T-helper 1 cell (primary cell): Measurements from ENCODE around the gene ATPAF1.
A peak's percentile ranks its signal among the peaks of the same experiment; 100 is the strongest.

Experiments used
- DNase-seq, 5 donors: peaks; one replicate each; pipeline ENCODE4 v3.0.0-alpha.2; 2012 to 2020

The ATPAF1 gene

DNA sequence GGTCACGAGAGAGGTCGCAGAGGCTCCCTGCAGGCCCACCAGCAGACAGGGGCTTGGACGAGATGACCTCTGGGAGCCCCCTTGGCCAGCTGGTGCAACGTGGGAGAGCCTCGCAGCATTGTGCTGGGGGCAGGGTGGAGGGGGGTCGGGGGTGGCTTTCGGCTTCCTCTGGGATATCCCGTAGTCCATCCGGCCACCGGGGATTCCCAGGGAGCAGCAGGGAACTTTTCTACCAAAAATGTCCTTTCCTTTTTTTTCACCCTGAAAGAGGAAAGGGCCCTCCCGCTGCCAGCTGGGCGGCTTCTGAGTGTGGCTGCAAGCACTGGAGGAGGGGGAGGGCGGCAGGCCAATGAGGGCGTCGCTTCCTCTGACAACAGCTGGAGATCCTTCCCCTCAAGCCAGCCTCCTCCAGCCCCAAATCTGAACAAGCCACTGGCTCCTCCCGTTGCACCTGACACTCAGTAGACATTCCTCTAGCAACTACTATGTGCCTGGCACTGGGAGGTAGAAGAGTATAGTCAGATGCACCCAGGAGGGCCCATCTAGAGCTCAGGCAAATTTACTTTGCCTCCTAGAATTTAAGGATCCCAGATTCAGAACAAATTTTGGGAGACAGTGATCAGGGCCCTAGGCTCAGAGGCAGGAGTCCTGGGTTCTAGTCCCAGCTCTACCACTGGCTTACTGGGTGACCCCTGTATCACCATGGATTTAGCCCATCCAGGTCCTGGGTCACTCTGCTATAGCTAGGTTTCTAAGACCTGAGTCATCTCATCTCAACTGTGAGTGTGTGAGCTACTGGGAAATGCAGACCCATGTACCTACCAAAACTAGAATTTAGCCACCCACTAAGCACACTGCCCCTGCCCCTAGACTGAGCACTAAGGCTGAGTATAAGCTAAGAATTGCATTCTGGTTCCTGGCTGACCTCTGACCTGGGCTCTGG lies 54.2 kb downstream of the ATPAF1 start:
- DNase-seq = peak in 3 of 5 donors; percentile 14 to 34 (median 20)

DNA sequence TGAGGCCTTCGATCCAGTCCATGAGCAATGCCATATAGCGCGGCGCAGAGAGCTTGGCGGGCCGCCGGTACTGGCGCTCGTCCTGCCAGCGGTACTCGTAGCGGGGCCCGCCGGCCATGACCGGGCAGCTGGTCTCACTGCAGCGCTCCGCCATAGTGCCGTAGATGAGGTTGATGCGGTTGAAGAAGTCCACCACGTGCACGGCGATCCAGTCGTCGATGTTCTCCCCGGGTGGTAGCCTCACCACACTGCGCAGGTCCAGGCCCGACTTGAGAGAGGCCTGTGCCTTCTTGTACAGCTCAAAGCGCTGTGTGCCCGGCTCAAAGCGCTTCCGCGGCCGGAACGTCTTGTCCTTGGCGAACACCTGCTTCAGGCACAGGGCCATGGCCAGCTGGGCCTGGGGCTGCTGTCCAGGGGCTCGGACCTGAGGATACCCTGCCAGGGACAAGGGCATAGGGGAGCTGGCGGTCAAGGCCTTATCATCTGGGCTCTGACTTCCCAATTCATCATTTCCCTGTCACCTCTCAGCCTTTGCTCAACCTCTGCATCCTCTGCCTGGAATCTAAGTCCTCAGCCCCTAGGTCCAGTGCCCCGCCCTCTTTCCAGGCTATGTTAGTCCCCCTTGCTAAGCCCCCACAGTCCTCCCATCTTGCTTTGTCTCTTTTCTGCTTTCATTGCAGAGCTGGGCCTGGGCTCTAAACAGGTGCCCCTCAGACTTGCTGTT lies 55.1 kb downstream of the ATPAF1 start:
- DNase-seq = no peak

DNA sequence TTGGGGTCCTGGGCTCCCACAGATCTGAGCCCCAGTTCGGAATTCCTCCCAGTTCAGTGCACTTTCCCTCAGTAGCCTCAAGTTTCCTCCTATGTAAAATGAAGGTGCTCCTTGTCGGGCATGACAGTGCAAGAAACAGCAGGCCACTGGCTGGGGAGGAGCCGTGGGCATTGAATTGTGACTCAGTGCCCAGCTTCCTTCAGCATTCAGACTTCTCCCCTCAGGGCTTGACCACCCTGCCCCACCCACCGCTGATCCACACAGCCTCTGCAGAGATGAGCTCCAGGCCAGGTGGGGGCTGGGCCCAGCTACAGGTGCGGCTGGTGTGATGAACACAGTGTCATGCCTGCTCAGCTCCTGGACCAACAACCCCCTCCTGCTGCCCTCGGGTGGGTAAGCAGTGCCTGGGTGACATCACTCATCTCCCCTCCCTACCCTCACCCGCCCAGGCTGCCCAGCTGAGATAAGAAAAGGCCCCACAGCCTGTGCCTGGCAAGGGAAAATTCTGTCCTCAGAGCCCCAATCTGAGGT lies 56.4 kb downstream of the ATPAF1 start:
- no peak for DNase-seq

DNA sequence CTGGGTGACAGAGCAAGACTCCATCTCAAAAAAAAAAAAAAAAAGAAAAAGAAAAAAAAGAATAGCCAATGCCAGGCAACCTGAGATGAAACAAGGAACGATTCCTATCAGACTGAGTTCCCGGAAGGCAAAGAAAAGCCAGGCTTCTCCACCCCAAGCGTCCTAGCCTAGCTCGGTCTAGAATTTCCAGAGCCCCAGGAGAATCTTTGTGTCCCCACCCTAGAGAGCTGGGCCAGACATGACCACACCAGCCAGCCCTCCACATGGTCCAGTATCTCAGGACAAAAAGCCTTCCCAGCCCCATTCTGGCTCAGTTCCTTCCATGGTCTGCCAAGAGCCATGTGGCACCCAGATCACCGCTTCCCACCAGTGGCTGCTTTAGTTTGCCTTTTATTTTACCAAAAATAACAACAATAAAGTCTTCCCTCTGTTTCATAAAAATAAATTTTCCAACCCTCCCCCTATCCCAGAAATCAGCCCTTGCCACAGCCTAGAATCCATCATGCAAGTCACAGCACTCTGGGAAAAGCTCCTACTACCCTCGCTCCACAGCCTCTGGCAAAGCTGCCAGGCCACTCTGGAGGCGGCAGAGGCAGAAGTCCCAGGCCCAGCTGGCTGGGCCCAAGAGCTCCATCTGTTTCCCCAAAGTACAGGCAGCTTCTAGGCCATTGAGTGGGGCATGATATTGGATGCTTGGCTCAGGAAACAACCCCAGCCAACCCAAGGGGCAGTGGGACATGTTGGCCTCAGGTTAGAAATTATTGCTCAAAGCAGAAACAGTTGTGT lies 60.6 kb downstream of the ATPAF1 start:
- DNase-seq = no peak

DNA sequence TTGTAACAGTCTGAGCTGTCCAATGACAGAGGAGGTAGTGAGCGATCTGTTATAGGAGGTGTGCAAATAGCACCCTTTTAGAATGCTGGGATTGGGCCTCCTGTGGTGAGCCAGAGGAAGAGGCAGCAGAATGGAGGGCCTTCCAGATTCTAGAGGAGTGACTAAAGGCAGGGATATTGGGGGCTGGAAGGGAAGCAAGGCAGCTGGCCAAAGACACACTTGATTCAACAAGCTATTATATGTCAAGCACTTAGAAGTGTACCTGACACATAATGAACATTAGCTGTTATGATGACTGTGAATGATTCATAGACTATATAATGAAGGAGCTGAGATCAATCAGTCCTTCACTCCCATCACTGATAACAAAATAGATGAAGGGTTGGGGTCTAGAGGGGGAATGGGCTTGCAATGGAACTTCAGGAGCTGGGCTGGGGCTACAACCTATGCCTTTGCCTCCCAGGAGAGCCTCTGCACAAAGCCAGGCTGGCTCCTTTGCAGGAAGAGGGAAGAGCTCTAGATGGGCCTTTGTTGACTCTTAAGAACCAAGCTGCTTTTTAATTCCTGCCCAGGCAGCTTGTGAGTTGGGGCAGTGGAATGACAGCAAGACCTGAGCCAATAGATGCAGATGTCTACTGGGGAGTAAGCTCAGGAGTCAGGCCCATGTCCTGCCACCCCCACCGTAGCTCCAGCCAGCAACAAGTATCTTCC lies 61.8 kb downstream of the ATPAF1 start:
- DNase-seq = no peak

DNA sequence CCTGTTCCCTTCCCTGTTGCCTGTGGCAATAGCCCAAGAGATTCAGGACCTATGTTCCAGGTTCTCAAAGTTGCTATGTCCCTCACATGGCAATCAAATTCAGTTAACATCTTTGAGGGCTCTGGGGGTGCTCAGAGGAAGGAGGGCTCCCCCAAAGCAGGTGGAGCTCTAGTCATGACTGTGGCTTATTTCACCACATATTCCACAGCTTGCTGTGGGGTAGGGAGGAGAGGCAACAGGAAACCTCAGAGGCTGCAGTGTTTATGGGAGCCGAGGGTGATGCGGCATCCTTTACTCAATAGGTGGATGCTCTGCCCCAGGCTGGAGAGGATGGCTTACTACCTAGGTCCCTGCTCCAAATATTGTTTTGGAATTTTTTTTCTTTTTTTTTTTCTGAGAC lies 62.9 kb downstream of the ATPAF1 start:
- peak in 1 of 5 donors; percentile 27 for DNase-seq

DNA sequence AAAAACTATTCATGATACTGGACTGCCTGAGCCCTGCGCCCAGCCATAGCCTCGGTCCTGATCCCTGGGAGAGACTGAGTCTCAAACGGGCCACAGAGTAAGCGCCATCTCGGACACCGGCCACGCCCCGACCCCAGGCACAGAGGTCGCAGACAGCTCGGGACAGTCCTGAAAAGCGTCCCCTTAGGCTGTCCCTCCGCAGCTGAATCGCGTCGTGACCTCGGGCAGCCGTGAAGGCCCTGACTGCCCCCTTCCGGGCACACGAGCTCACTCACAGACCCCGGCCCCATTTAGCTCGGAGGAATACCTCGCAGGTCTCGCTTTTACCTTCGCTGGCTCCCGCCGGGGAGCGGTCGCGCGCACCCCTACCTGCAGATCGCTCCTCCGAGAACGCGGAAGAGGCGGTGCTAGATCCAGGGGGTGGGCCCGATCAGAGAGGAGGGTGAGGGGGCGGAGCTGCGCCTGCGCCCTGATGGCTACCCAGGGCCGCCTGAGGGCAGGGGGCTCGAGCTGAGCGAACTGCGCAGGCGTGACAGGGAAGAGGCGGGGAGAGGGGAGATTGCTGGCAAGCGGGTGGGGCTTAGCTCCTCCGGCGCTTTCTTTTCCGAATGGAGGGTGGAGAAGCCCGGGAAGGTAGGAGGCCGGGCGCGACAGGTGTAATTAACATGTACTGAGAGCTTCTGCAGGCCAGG lies 64.2 kb downstream of the ATPAF1 start, which contains the start of gene MKNK1:
MKNK1 (minus strand) TSS at position 411 of the 692 bp plus-strand sequence. CDS start 20,941 bp downstream, outside the sequence.
- peak; percentile 96 to 99 (median 99) for DNase-seq

DNA sequence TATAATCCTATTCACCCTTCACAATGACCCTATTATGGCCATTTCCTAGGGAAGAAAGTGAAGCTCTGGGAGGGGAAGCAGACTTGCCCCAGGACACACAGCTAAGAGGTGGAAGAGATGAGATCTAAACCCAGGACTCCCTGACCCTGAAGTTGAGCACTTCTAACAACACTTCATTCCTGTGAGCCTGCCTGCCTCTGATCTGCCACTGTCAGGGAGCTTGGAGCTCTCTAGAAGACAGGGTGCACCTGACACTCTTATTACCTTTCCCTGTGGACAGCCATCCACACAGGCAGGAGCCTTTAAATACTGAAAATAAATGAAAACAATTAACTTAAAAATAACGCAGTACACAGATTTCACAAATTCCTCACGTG lies 64.7 kb downstream of the ATPAF1 start:
- DNase-seq = no peak

DNA sequence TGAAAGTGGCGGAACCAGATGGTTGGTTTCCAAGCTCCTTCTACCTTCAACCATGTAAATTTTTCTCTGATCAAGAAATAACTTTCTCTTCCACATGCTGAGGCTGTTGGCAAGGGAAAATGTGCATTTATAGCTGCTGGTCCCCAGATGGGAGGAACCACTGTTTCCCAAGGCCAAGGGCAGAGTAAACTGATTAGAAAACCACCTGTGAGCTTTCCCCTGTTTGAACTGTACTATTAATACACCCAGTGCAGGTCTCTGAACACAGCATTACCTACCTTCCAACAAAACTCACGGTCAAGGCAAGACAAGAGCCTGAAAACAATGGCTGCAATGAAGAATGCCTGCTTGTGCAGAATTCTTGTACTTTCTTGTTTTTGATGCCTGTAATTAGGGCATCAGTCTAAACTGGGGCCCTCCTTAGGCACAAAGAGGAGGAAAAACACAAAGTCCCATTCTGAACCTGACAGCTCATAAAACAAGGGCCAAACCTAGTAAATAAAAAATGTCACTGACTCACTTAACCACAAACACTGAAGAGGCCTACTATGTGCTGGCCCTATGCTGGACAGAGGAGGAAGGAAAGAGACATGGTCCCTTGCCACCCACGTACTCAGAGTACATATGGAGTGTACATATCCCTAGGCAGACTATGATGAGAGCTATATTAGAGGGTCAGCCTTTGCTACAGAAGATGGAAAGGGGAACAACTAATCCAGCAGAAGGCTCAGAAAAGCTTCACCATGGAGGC lies 66.7 kb downstream of the ATPAF1 start:
- DNase-seq = no peak

DNA sequence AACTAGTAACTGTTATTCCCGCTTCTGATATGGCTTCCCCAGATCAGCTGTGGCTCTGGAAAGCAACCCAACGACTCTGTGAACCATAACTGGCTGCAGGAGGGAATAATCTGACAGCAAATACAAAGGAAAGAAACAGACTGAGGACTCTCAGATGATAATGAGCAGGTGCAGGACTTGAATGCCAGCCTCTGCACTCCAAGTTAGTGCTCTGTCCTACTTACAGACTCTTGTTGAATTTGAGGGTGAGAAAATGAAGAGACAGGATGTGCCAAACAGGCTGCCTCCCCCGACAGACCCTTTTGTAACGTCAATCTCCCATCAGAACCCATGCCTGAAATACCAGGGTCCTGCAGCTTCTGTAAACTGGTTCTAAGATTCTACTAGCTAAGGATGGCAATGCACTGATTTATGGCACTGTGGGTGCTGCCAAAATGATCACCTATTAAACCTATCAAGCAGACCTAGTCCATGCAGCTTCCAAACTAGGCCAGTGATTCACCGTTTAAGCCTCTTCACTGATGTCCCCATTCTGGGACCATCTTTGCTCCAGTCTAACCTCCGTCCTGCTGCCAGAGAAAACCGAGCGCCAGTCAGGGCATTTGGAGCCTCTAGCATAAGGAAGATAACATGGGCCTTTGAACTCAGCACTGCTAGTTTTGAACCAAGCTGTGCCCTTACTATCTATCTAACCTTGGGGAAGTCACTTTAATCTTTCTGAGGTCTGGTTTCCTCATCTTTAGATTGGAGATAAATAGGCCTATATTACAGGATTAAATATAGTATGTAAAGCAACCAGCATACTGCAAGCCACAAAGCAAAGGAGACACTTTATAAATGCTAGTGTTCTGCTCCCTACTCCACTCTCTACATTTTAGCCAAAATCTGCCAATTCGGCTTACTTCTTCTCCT lies 68.8 kb downstream of the ATPAF1 start:
- DNase-seq = no peak

DNA sequence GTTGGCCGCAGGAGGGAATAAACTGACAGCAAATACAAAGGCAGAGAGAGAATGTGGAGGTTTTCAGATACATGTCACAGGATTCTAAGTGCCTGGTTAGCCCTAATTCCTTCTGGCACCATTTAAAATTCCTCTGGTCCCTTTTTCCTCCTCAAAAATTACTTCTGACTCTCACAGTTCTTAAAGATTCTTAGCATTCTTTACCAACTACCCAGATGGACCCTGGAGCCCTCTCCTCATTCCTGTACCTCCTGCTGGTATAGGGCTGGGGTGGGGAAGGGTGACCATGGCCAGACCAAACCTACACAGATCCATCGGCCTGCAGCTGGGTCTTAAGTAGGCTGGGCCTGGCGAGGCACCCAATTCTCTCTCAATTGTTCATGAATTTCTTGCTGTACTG lies 71.3 kb downstream of the ATPAF1 start:
- DNase-seq = no peak

DNA sequence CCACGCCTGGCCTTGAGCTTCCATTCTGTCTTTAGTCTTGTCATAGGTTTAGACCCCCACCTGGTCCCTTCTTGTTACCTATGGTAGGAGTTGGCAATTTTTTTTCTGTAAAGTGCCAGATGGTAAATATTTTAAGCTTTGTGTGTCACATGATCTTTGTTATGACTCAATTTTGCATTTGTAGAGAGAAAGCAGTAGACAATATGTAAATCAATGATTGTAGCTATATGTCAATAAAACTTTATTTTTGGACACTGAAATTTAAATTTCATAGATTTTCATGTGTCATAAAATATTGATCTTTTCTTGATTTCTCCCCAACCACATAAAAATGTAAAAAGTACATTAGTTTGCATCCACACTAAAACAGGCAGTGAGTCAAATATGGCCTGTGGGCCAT lies 72.1 kb downstream of the ATPAF1 start:
- no peak for DNase-seq

DNA sequence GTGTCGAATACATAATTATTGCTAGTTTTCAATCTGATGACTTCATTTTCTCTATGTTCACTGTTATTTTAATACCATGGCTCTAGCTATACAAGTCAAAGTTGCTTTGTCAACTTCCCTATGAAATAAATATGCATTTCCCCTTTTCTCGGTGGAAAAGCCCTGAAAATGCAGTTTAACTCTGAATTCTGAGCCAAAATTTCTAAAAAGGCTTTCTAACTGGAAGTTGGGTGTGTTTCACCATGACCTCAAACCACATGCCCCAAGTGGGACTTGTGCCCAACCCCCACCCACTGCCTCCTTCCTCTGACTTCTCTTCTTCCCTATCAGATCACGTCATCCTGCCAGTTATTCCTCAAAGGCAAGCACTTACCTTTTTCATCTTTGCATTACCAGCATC lies 73.0 kb downstream of the ATPAF1 start:
- no peak for DNase-seq

DNA sequence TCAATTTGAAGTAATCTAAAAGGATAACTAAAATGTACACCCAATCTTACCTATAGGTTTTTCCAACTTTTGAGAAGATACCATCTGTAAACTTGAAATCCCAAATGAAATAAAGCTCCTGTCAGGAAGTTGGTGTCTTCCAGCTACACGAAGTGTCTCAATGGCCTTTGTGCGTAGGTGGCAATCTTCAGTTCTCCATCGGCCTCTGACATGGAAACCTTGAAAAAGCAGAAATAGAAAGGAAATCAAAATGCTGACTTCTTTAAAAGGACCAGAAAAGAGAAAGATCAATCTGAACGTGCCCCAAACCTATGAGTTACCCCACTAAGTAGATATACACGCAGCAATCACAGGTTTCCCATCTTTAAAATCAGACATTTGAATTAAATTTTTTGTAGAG lies 74.1 kb downstream of the ATPAF1 start:
- DNase-seq = no peak

DNA sequence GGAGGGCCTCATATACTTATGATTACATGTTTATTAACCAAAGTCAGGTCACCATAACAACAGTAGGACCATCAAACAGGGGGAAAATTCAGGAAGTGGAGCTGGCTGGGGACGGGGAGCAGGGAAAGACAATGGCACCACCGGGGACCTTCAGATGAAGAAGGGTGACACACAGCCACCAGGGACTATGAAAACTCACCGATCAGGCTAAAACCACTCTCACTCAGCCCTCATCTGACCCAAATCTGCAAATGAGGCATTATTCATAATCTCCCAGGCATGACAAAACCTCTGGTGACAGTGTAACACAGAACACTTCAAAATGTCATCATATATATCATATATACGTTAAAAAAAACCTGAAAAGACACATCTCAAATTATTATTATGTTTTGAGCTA lies 75.3 kb downstream of the ATPAF1 start:
- DNase-seq = no peak

DNA sequence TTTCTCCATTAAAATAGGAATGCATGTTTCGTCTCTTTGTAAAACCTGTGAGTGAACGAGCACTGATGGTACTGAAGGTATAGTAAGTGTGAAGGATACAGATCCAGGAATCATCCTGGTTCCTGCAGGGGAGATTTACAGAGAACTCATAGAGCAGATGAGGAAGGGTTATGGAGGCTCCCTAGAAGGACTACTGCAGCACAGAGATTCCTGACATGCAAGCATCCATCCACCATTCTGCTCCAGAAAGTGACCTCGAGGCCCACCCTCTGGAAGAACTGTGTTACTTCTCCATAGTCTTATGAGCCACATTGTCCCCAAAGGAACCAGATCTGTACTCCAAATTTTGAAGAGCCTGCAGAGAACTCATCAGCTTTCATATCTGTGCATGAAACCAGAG lies 78.6 kb downstream of the ATPAF1 start:
- no peak for DNase-seq

DNA sequence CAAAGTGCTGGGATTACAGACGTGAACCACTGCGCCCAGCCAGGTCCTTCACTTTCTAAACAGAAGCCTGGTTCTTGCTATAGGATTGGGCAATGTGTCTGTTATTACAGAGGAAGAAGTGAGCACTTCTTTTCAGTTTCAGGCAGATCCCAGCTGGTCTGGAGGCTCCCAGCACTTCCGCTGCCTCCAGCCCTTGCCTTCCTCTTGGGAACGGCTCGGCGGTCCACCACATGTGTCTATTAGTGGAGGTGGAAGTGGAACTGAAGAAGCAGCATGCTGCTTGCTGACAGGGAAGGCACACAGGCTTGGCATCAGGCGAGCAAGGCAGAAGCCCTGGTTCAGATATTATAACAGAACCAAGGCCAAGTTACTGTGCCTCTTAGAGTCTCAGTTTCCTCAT lies 81.1 kb downstream of the ATPAF1 start:
- no peak for DNase-seq

DNA sequence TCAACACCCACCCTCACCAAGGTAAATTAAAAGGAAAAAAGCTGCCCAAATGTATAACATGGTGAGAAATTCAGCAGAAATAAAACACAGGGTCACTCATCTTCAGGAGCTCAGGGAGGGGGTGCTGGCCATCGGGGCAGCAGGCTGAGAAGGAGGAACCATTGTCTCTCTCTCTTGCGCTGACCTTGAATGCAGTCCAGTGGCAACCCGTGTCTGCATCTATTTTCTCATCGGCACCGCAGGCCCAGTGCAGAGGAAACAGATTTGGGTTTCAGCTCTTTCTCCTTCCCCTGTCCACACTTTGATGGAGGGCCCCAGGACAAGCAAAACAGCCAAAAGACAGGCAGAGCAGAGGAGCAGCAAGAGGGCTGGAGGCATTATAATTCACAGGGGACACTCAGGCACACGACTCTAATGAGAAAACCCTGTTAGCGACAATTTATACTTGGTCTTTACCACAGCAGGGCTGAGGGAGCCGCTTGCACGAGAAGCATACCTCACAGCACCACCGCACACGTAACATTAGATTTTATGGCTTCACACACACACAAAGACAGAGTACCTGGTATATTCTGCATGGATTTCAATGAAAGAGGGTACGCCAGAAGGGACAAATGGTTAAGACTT lies 82.7 kb downstream of the ATPAF1 start:
- no peak for DNase-seq

DNA sequence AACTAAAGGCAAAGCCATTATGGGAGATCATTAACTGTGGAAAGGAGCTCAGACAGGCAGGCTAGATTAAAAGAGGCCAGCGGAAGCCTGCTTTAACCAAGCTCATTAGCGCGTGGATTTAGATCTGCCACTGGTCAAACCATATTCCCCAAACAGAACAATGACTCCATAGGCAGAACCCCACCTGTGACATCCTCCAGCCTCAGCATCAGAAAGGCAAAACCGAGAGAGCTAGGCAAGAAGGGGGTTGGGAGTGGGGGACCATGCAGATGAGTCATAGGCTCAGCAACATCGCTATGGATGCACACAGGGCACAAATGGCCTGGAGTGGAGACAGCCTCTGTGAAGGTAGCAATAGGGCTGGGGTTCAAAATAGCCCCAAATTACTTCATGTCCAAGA lies 84.7 kb downstream of the ATPAF1 start:
- no peak for DNase-seq
